IPS-18a (cell line): ENCODE measurements around the gene NANOG.
"Not testable (repeated sequence)": the region's sequence is repeated elsewhere in the genome, so short reads cannot be mapped to it uniquely, and the experiment has no call there.

Experiments
- H3K27ac ChIP-seq: one replicate; pipeline ENCODE4 v1.5.1; 2013; ENCODE audit warnings: low read length
- H3K27me3 ChIP-seq: one replicate; pipeline ENCODE4 v1.6.1; 2013; ENCODE audit warnings: mild to moderate bottlenecking, low read length; ENCODE audit not compliant: control insufficient read depth, insufficient read depth
- H3K36me3 ChIP-seq: one replicate; pipeline ENCODE4 v1.6.1; 2013; ENCODE audit warnings: low read depth, low read length; ENCODE audit not compliant: control insufficient read depth
- H3K4me1 ChIP-seq: one replicate; pipeline ENCODE4 v1.6.1; 2013; ENCODE audit warnings: low read depth, low read length; ENCODE audit not compliant: control insufficient read depth
- H3K4me3 ChIP-seq: one replicate; pipeline ENCODE4 v1.5.1; 2013; ENCODE audit warnings: low read length
- H3K9ac ChIP-seq: one replicate; pipeline ENCODE4 v1.6.1; 2013; ENCODE audit warnings: mild to moderate bottlenecking, low read length, moderate library complexity
- H3K9me3 ChIP-seq: one replicate; pipeline ENCODE4 v1.6.1; 2013; ENCODE audit warnings: low read depth, low read length; ENCODE audit not compliant: control insufficient read depth

Gene NANOG

DNA sequence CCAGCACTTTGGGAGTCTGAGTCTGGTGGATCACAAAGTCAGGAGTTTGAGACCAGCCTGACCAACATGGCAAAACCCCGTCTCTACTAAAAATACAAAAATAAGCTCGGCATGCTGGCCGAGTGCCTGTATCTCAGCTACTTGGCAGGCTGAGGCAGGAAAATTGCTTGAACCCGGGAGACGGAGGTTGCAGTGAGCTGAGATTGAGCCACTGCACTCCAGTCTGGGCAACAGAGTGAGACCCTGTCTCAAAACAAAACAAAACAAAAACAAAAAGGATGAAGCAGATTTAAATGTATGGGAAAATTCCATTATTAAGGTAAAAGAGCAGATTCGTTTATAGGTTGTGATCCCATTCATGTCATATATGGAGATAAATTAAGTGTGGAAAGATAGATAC is 17.1 kb downstream of the NANOG start:
- not testable (repeated sequence) for H3K36me3 ChIP-seq, H3K4me3 ChIP-seq, H3K9me3 ChIP-seq, H3K9ac ChIP-seq, H3K27ac ChIP-seq, H3K4me1 ChIP-seq, H3K27me3 ChIP-seq

- no peak overlapping the region for H3K4me3 ChIP-seq
- no peak overlapping the region for H3K9ac ChIP-seq
- H3K27ac ChIP-seq = no peak overlapping the region
- no peaks in the 10 kb centered on the region for H3K27me3 ChIP-seq
- no peaks in the 10 kb centered on the region for H3K4me1 ChIP-seq
- no peaks in the 10 kb centered on the region for H3K9me3 ChIP-seq
- H3K36me3 ChIP-seq = no peaks in the 10 kb centered on the region
Observed at GRCh38 chr12:7806863-7807487, 17.8 kb downstream of the NANOG start.

DNA sequence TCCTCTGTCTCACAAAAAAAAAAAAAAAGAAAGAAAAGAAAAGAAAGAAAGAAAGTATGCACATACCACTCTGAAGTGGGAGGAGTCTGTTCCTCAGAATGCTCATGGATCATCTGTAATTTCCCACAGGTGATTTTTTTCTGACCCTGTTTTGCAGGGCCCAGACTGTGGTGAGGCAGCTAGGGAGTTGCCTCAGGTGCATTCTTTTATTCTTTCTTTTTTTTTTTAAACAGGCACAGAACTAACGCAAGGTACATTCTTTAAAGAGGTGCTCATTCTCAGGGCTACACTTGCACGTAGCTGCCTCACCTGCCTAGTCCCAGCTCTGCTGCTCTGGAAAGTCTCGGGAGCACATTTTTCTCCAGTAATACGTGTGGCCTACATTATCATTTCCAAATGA is 36.6 kb downstream of the NANOG start:
- not testable (repeated sequence) for H3K27ac ChIP-seq, H3K9ac ChIP-seq, H3K4me1 ChIP-seq, H3K4me3 ChIP-seq, H3K36me3 ChIP-seq, H3K9me3 ChIP-seq, H3K27me3 ChIP-seq

DNA sequence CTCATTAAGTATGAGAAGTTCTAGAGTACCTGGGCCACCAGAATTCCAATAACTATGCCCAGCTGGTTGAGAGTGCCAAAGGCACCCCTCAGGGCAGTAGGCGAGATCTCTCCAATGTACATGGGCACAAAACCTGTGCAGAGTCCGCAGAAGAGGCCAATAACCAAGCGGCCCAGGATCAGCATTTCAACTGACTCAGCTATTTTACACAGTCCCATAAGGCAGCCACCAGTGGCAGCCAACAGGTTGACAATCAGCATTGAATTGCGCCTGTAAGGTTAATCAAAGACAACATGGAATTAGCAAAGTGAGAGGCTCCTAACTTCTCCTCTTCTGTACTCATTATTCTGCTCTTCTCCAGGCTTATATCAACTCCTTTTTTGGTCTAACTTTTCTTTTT is 40.5 kb downstream of the NANOG start:
- not testable (repeated sequence) for H3K27me3 ChIP-seq, H3K27ac ChIP-seq, H3K9me3 ChIP-seq, H3K4me3 ChIP-seq, H3K9ac ChIP-seq, H3K4me1 ChIP-seq, H3K36me3 ChIP-seq

DNA sequence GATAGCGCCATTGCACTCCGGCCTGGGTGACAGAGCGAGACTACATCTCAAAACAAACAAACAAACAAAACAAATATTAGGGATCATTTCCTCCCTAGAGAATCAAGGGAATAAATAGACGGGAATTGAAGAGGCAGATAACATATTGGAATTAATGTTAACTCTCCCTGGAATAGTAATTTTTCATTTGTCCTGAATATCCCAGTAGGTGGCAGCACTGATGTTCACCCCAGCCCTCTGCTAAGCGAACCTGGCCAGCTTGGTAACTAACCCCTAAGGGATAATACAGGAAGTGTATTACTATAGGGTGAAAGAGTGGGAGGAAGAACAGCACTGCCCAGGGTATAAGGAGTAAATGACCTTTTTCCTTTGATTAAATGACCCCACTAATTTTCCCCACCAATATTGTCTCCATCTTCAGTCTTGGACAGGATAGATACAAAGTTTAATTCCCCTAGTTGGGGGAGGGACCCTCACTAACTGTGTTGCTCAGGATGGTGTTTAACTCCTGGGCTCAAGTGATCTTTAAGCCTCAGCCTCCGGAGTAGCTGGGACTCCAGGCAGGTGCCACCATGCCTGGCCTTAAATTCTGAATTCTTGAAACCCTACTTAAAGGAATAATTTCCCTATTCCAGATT is 43.0 kb downstream of the NANOG start:
- no peaks in the 10 kb centered on the region for H3K9me3 ChIP-seq
- H3K9ac ChIP-seq = no peak overlapping the region
- H3K4me3 ChIP-seq = no peak overlapping the region
- no peaks in the 10 kb centered on the region for H3K27me3 ChIP-seq
- H3K27ac ChIP-seq = no peak overlapping the region
- H3K4me1 ChIP-seq = peaks cover 4% of the 10 kb centered on the region
- H3K36me3 ChIP-seq = no peaks in the 10 kb centered on the region

DNA sequence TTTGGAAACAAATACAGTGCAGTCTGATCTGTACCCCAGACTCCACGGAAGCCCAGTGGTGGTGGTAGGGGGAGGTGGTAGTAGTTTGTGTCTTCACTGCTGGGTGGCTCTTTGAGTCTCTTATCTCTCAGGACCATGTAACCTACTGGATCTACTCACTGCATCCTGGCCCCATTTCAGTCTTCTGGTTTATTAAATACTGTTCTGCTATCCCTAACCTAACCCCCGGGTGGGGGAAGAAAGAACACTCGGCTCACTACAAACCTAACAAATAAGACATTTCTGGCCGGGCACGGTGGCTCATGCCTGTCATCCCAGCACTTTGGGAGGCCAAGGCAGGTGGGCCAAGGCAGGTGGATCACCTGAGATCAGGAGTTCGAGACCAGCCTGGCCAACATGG is 44.0 kb downstream of the NANOG start:
- not testable (repeated sequence) for H3K9ac ChIP-seq, H3K27me3 ChIP-seq, H3K9me3 ChIP-seq, H3K4me3 ChIP-seq, H3K36me3 ChIP-seq, H3K27ac ChIP-seq, H3K4me1 ChIP-seq

DNA sequence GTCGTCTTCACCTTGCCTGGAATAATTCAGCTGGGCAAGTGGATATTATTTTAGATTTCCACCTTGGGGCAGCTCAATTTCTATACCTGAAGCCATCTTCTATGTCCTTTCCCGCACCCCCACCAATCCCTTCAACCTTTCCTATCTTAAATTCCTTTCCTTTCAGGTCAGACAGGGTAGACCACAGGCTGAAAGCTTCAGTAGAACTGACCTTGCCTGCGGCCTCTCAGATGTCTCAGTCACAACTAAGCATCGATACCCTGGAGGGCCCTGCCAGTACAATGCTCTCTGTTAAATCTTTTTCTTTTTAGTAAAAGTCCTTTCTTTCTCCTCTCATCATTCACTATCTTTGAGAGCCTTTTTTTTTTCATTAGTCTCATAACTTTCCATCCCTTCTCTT is 44.6 kb downstream of the NANOG start:
- no peaks in the 10 kb centered on the region for H3K36me3 ChIP-seq
- no peak overlapping the region for H3K9ac ChIP-seq
- no peaks in the 10 kb centered on the region for H3K9me3 ChIP-seq
- H3K27me3 ChIP-seq = no peaks in the 10 kb centered on the region
- peaks cover 4% of the 10 kb centered on the region for H3K4me1 ChIP-seq
- H3K4me3 ChIP-seq = no peak overlapping the region
- no peak overlapping the region for H3K27ac ChIP-seq

DNA sequence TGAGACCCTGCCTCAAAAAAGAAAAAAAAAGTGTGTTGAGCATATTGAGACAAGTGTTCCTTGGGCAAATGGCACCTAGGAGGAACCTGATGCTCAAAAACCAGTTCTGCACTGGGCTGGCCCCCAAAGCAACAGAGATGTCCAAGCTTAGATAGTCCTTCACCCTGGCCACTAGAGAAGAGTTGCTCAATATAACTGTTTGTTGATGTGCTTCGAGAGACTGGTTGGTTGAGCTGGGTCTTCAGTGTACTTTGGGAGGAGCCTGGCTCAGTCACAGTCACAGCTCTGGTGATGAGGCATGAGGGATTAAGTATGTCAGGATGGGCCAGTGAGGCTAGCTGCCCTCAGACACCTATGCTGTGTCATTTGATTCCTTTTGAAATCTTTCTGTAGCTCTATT is 45.5 kb downstream of the NANOG start:
- Histone ChIP-seq H3K4me1 (peaks cover 4% of the 10 kb centered on the region), H3K9me3 (no peaks in the 10 kb centered on the region), H3K27ac (no peak overlapping the region), H3K27me3 (no peaks in the 10 kb centered on the region), H3K4me3 (no peak overlapping the region), H3K36me3 (no peaks in the 10 kb centered on the region), H3K9ac (no peak overlapping the region)

- peaks cover 4% of the 10 kb centered on the region for H3K4me1 ChIP-seq
- H3K9ac ChIP-seq = no peak overlapping the region
- no peaks in the 10 kb centered on the region for H3K36me3 ChIP-seq
- no peak overlapping the region for H3K4me3 ChIP-seq
- H3K9me3 ChIP-seq = no peaks in the 10 kb centered on the region
- H3K27ac ChIP-seq = no peak overlapping the region
- no peaks in the 10 kb centered on the region for H3K27me3 ChIP-seq
Observed at GRCh38 chr12:7835116-7835515, 45.9 kb downstream of the NANOG start.

- H3K27me3 ChIP-seq = no peaks in the 10 kb centered on the region
- H3K4me3 ChIP-seq = no peak overlapping the region
- peaks cover 4% of the 10 kb centered on the region for H3K4me1 ChIP-seq
- H3K9ac ChIP-seq = no peak overlapping the region
- no peaks in the 10 kb centered on the region for H3K9me3 ChIP-seq
- H3K36me3 ChIP-seq = no peaks in the 10 kb centered on the region
- H3K27ac ChIP-seq = no peak overlapping the region
Observed at GRCh38 chr12:7835766-7836165, 46.6 kb downstream of the NANOG start.

- Histone ChIP-seq H3K36me3 (no peaks in the 10 kb centered on the region), H3K9ac (no peak overlapping the region), H3K27me3 (no peaks in the 10 kb centered on the region), H3K4me1 (peaks cover 2% of the 10 kb centered on the region), H3K27ac (no peak overlapping the region), H3K4me3 (no peak overlapping the region), H3K9me3 (no peaks in the 10 kb centered on the region)
Observed at GRCh38 chr12:7837366-7837765, 48.2 kb downstream of the NANOG start.

DNA sequence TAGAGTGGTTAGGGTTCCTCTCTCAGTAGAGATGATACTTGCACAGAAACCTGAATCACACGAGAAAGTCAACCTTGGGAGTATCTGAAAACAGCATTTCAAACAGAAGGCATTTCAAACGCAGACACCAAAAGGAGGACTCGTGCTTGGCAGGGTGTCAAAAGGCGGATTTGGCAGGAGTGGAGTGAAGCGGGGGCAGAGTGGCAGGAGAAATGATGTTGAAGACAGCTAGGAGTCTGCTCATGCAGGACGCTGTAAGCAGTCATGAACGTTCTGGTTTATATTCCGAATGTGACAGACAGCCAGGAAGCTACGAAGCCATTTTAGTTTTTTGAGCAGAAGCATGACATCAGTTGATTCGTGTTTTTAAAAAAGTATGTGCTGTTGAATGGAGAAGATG is 50.0 kb downstream of the NANOG start:
- H3K4me1 ChIP-seq, H3K4me3 ChIP-seq, H3K9ac ChIP-seq, H3K27ac ChIP-seq, H3K9me3 ChIP-seq, H3K36me3 ChIP-seq, H3K27me3 ChIP-seq: not testable (repeated sequence)
